SH-SY5Y (cell line): Measurements from ENCODE around the gene CORO6.

Source experiments
- GATA2 ChIP-seq: IDR thresholded peaks from 2 replicates; pipeline ENCODE4 v1.6.1; 2011; ENCODE audit warnings: mild to moderate bottlenecking, low read depth, low read length
- GATA3 ChIP-seq: IDR thresholded peaks from 2 replicates; pipeline ENCODE4 v1.6.1; 2011; ENCODE audit warnings: low read depth, mild to moderate bottlenecking, low read length, moderate library complexity

DNA sequence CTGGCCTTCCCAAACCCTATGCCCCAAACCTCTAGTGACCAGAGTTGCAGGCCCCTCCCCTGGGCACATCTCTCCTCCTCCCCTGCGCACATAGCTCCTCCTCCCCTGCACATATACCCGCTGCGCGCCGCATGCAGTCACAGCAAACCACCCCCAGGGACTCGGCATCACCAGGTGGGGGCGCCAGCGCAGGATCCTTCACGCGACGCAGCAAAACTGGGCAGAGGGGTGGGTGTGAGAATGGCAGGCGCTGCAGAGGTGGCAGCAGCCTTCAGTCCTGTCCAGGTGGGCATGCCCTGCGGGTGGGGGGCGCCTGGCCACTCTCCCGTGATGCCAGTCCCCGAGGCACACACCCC is 5.6 kb downstream of the CORO6 start:
- no peak for TF ChIP-seq GATA3
- TF ChIP-seq GATA2 = no peak
